ENCODE results near the gene THAP10. TPM values are rescaled to one million over a fixed set of nuclear protein-coding genes. Genes with fewer than 3 reads are reported as not detected.

THAP10 gene
- polyA plus RNA-seq, 3 donors, result 0.12 to 0.30 (median 0.15) TPM

DNA sequence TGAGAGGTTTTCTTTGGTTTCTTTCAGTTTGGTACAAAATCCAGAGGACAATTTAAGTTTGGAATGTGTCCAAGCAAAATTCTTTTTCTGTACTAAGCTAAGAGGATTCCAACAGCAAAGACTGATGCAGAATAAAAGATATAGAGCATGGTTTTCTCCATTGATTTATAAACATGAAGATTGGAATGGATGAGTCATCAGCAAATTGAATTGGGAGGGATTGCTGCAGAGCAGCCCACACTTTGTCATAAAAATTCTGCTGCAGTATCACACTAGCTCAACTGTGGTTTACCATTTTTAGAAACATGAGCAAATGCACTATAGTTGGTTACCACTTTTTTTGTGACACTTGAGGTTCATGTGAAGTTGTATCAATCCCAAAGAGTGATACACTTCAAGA lies 22.2 kb downstream of the THAP10 start:
- Histone ChIP-seq H2AFZ (ENCODE audit: insufficient read depth, low read depth, low read length, poor library complexity, severe bottlenecking) (no peak overlapping the region), H3K36me3 (replicated peaks in 1 of 2; ENCODE audit: control insufficient read depth in 1 of 2, insufficient read depth in 2 of 2, low read length in 2 of 2) (no peaks in the 10 kb centered on the region), H3K4me3 (replicated peaks in 1 of 3; ENCODE audit: low read depth in 2 of 3, low read length in 3 of 3) (no peak overlapping the region), H3K27ac (ENCODE audit: low read depth in 1 of 2, low read length in 2 of 2) (no peak overlapping the region), H3K4me2 (replicated peaks; ENCODE audit: extremely low read depth, low read length, poor library complexity, severe bottlenecking) (no peak overlapping the region), H3K9ac (ENCODE audit: insufficient read depth, low read length, poor library complexity, severe bottlenecking) (no peak overlapping the region), H3K27me3 (ENCODE audit: control insufficient read depth in 2 of 2, insufficient read depth in 2 of 2, low read length in 2 of 2) (peaks cover 2 to 10% of the 10 kb centered on the region in 2 donors), H3K4me1 (ENCODE audit: control insufficient read depth in 1 of 2, insufficient read depth in 2 of 2, low read length in 2 of 2) (no peaks in the 10 kb centered on the region), H3K79me2 (ENCODE audit: insufficient read depth, low read length) (no peaks in the 10 kb centered on the region), H3K9me3 (replicated peaks in 1 of 2; ENCODE audit: control insufficient read depth in 1 of 2, insufficient read depth in 1 of 2, low read length in 2 of 2) (no peaks in the 10 kb centered on the region), H4K20me1 (ENCODE audit: insufficient read depth, low read length) (no peaks in the 10 kb centered on the region)
- Mint-ChIP-seq H3K27me3 (ENCODE audit: low read depth in 3 of 3) (peaks cover 6 to 14% (median 11%) of the 10 kb centered on the region in 3 donors), H3K36me3 (no peaks in the 10 kb centered on the region), H3K4me3 (no peak overlapping the region), H3K9me3 (peaks cover 0 to 6% (median 2%) of the 10 kb centered on the region in 7 donors), H3K4me1 (no peaks in the 10 kb centered on the region), H3K27ac (no peak overlapping the region)
- TF ChIP-seq, protein P1, sequence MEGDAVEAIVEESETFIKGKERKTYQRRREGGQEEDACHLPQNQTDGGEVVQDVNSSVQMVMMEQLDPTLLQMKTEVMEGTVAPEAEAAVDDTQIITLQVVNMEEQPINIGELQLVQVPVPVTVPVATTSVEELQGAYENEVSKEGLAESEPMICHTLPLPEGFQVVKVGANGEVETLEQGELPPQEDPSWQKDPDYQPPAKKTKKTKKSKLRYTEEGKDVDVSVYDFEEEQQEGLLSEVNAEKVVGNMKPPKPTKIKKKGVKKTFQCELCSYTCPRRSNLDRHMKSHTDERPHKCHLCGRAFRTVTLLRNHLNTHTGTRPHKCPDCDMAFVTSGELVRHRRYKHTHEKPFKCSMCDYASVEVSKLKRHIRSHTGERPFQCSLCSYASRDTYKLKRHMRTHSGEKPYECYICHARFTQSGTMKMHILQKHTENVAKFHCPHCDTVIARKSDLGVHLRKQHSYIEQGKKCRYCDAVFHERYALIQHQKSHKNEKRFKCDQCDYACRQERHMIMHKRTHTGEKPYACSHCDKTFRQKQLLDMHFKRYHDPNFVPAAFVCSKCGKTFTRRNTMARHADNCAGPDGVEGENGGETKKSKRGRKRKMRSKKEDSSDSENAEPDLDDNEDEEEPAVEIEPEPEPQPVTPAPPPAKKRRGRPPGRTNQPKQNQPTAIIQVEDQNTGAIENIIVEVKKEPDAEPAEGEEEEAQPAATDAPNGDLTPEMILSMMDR (IDR thresholded peaks at IDR 0.05), result no peak
- no peak for DNase-seq
- intact Hi-C loops (cut with micrococcal nuclease), result no loop called here

DNA sequence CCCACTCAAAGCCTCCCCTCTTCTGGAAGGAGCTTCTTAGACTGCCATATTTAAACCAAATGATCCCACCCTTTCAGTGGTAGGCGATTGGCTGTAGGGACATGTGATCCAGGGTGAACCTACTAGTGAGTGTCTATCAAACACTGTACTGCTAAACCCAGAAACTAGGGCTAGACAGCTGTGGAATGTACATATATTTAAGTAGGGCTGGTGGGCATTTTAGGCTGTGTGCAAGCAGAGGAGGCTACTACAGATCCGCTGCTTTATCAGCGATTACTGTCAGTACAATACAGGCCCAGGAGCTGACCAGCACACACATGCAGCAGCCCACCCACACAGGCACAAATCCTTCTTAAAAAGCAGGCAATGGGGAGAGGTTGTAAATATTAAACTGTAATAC lies 22.9 kb downstream of the THAP10 start:
- Histone ChIP-seq H3K36me3 (replicated peaks in 1 of 2; ENCODE audit: control insufficient read depth in 1 of 2, insufficient read depth in 2 of 2, low read length in 2 of 2) (no peaks in the 10 kb centered on the region), H3K4me3 (replicated peaks in 1 of 3; ENCODE audit: low read depth in 2 of 3, low read length in 3 of 3) (no peak overlapping the region), H3K4me1 (ENCODE audit: control insufficient read depth in 1 of 2, insufficient read depth in 2 of 2, low read length in 2 of 2) (no peaks in the 10 kb centered on the region), H3K79me2 (ENCODE audit: insufficient read depth, low read length) (no peaks in the 10 kb centered on the region), H4K20me1 (ENCODE audit: insufficient read depth, low read length) (no peaks in the 10 kb centered on the region), H3K9ac (ENCODE audit: insufficient read depth, low read length, poor library complexity, severe bottlenecking) (no peak overlapping the region), H3K4me2 (replicated peaks; ENCODE audit: extremely low read depth, low read length, poor library complexity, severe bottlenecking) (no peak overlapping the region), H3K27ac (ENCODE audit: low read depth in 1 of 2, low read length in 2 of 2) (no peak overlapping the region), H3K9me3 (replicated peaks in 1 of 2; ENCODE audit: control insufficient read depth in 1 of 2, insufficient read depth in 1 of 2, low read length in 2 of 2) (no peaks in the 10 kb centered on the region), H3K27me3 (ENCODE audit: control insufficient read depth in 2 of 2, insufficient read depth in 2 of 2, low read length in 2 of 2) (peaks cover 2 to 10% of the 10 kb centered on the region in 2 donors), H2AFZ (ENCODE audit: insufficient read depth, low read depth, low read length, poor library complexity, severe bottlenecking) (no peak overlapping the region)
- Mint-ChIP-seq H3K4me3 (no peak overlapping the region), H3K36me3 (no peaks in the 10 kb centered on the region), H3K4me1 (no peaks in the 10 kb centered on the region), H3K27ac (no peak overlapping the region), H3K9me3 (peaks cover 0 to 6% (median 2%) of the 10 kb centered on the region in 7 donors), H3K27me3 (ENCODE audit: low read depth in 3 of 3) (peaks cover 5 to 11% (median 11%) of the 10 kb centered on the region in 3 donors)
- DNase-seq, result no peak
- intact Hi-C loops (cut with micrococcal nuclease), result no loop called here
- no CpG with 5 or more reads among the region's 3 CpGs for WGBS (ENCODE audit: insufficient coverage)
- TF ChIP-seq, protein P1 (IDR thresholded peaks at IDR 0.05), result no peak
